ENCODE results near the gene ETV5. TPM values are rescaled to one million over a fixed set of nuclear protein-coding genes. Genes with fewer than 3 reads are reported as not detected.

Gene ETV5
- total RNA-seq (2014; rRNA removed; shearing (Covaris generic)): 57.1 and 90.6 TPM in 2 replicates
- 64.6 and 76.1 TPM in 2 replicates for polyA plus RNA-seq (2015; cell fraction: cytosol; rRNA removed)
- 74.0 and 82.7 TPM in 2 replicates for polyA plus RNA-seq (2015; cell fraction: nucleus; rRNA removed)

GRCh38 chr3:186108941-186109865 is at the start of gene ETV5:
ETV5 (minus strand) TSS chr3:186109089; CDS start chr3:186105868, 3,221 bp downstream.
- DNase-seq (ENCODE audit: low read depth): peak; percentile 100

- DNase-seq (ENCODE audit: low read depth): no peak
Measured at GRCh38 chr3:186154641-186155040, 45.8 kb upstream of the ETV5 start.

GRCh38 chr3:186152889-186153292 is 44.0 kb upstream of the ETV5 start:
- DNase-seq (ENCODE audit: low read depth): no peak

- no peak for DNase-seq (ENCODE audit: low read depth)
Measured at GRCh38 chr3:186152361-186152798, 43.5 kb upstream of the ETV5 start.

- peak; percentile 65 for DNase-seq (ENCODE audit: low read depth)
Measured at GRCh38 chr3:186151077-186151971, 42.4 kb upstream of the ETV5 start.

- no peak for DNase-seq (ENCODE audit: low read depth)
Measured at GRCh38 chr3:186150041-186150830, 41.3 kb upstream of the ETV5 start.

- DNase-seq (ENCODE audit: low read depth): no peak
Measured at GRCh38 chr3:186149319-186149960, 40.6 kb upstream of the ETV5 start.

- no peak for DNase-seq (ENCODE audit: low read depth)
Measured at GRCh38 chr3:186144257-186144656, 35.4 kb upstream of the ETV5 start.

- DNase-seq (ENCODE audit: low read depth): no peak
Measured at GRCh38 chr3:186143250-186143649, 34.4 kb upstream of the ETV5 start.

- no peak for DNase-seq (ENCODE audit: low read depth)
Measured at GRCh38 chr3:186142393-186142932, 33.6 kb upstream of the ETV5 start.

- no peak for DNase-seq (ENCODE audit: low read depth)
Measured at GRCh38 chr3:186141790-186142189, 32.9 kb upstream of the ETV5 start.

- no peak for DNase-seq (ENCODE audit: low read depth)
Measured at GRCh38 chr3:186138272-186138981, 29.5 kb upstream of the ETV5 start.

- peak; percentile 53 for DNase-seq (ENCODE audit: low read depth)
Measured at GRCh38 chr3:186137051-186137685, 28.3 kb upstream of the ETV5 start.

GRCh38 chr3:186133980-186134379 is 25.1 kb upstream of the ETV5 start:
- DNase-seq (ENCODE audit: low read depth): no peak

GRCh38 chr3:186132487-186132886 is 23.6 kb upstream of the ETV5 start:
- DNase-seq (ENCODE audit: low read depth): no peak

GRCh38 chr3:186129206-186129605 is 20.3 kb upstream of the ETV5 start:
- DNase-seq (ENCODE audit: low read depth): no peak

- DNase-seq (ENCODE audit: low read depth): no peak
Measured at GRCh38 chr3:186128158-186128557, 19.3 kb upstream of the ETV5 start.

GRCh38 chr3:186127463-186127862 is 18.6 kb upstream of the ETV5 start:
- no peak for DNase-seq (ENCODE audit: low read depth)

GRCh38 chr3:186125118-186125517 is 16.2 kb upstream of the ETV5 start:
- DNase-seq (ENCODE audit: low read depth): no peak

Data from HT1080 (cell line).